PC-9 (cell line): ENCODE results near the gene ITPRIP. TPM values are rescaled to one million over a fixed set of nuclear protein-coding genes. Genes with fewer than 3 reads are reported as not detected.

Experiments
- BruUV-seq: library from RNA; stranded (reverse); fragments of 400-500 nt; replicated peaks from 2 replicates; lab custom pipeline; 2021; lab: Mats Ljungman, UMichigan
- CTCF ChIA-PET: fragments of 300-600 bp; sonication (Branson Sonifier 250); formaldehyde crosslinking; loops from one replicate; lab custom pipeline; 2022; ENCODE audit warnings: antibody characterized with exemption; lab: Charles Lee
- POLR2A ChIA-PET: fragments of 300-600 bp; sonication (Branson Sonifier 250); formaldehyde crosslinking; loops from one replicate; lab custom pipeline; 2022; ENCODE audit warnings: antibody characterized with exemption; ENCODE audit not compliant: unreplicated experiment; lab: Charles Lee
- DNase-seq, 2 experiments: peaks; one replicate each; pipeline versions ENCODE4 v3.0.0 to v3.0.0-alpha.2; 2015 to 2022; ENCODE audit warnings: mixed read lengths in 1 of 2
- H2AFZ ChIP-seq: fragments of 200-600 bp; sonication (generic); 2 replicates; pipeline ENCODE4 v1.8.1; 2017; ENCODE audit warnings: antibody characterized with exemption
- H3F3A ChIP-seq: fragments of 200-600 bp; sonication (generic); 2 replicates; pipeline ENCODE4 v1.8.1; 2017; ENCODE audit warnings: antibody characterized with exemption, mild to moderate bottlenecking, low read depth; ENCODE audit not compliant: insufficient read depth
- H3K27ac ChIP-seq: fragments of 200-600 bp; sonication (generic); 2 replicates; pipeline ENCODE4 v1.6.1; 2016; ENCODE audit warnings: mixed run types
- H3K27me3 ChIP-seq: fragments of 200-600 bp; sonication (generic); 2 replicates; pipeline ENCODE4 v1.6.1; 2016; ENCODE audit warnings: low read depth, mixed run types; ENCODE audit not compliant: insufficient read depth
- H3K36me3 ChIP-seq: fragments of 200-600 bp; sonication (generic); 2 replicates; pipeline ENCODE4 v1.6.1; 2016; ENCODE audit warnings: low read depth, mixed run types
- H3K4me1 ChIP-seq: fragments of 200-600 bp; sonication (generic); replicated peaks from 2 replicates; pipeline ENCODE4 v1.6.1; 2016; ENCODE audit warnings: mixed run types; ENCODE audit not compliant: insufficient read depth
- H3K4me2 ChIP-seq: fragments of 200-600 bp; sonication (generic); 2 replicates; pipeline ENCODE4 v1.6.1; 2017; ENCODE audit warnings: mixed run types
- H3K4me3 ChIP-seq: fragments of 200-600 bp; sonication (generic); 2 replicates; pipeline ENCODE4 v1.6.1; 2016; ENCODE audit warnings: mixed run types
- H3K79me2 ChIP-seq: fragments of 200-600 bp; sonication (generic); 2 replicates; pipeline ENCODE4 v1.6.1; 2017; ENCODE audit warnings: low read depth, mixed run types
- H3K9me2 ChIP-seq: fragments of 200-600 bp; sonication (generic); 2 replicates; pipeline ENCODE4 v1.8.1; 2017; ENCODE audit warnings: mild to moderate bottlenecking; ENCODE audit not compliant: insufficient read depth
- H3K9me3 ChIP-seq: fragments of 200-600 bp; sonication (generic); 2 replicates; pipeline ENCODE4 v1.8.1; 2016; ENCODE audit warnings: low read depth; ENCODE audit not compliant: insufficient read depth
- H4K20me1 ChIP-seq: fragments of 200-600 bp; sonication (generic); 2 replicates; pipeline ENCODE4 v1.8.1; 2017; ENCODE audit not compliant: insufficient read depth
- CTCF ChIP-seq: fragments of 200-600 bp; sonication (generic); conservative IDR thresholded peaks from 2 replicates; pipeline ENCODE4 v1.6.1; 2017; ENCODE audit warnings: mixed run types, antibody characterized with exemption, mild to moderate bottlenecking, moderate library complexity
- EZH2 ChIP-seq: fragments of 200-600 bp; sonication (generic); IDR thresholded peaks from 2 replicates; pipeline ENCODE4 v1.8.0; 2017; ENCODE audit warnings: antibody characterized with exemption, low read depth
- intact Hi-C: fragments of 100-400 bp; cut with micrococcal nuclease; formaldehyde crosslinking; loops from one replicate; pipeline ENCODE4 v1.10.0; 2022; ENCODE audit not compliant: unreplicated experiment
- total RNA-seq: library from RNA; stranded (reverse); gene quantifications from 2 replicates; pipeline ENCODE4 v1.2.3, GENCODE V29; 2021

ITPRIP gene
- total RNA-seq, 1 experiment from 2014 or later, result 6.7 TPM

DNA sequence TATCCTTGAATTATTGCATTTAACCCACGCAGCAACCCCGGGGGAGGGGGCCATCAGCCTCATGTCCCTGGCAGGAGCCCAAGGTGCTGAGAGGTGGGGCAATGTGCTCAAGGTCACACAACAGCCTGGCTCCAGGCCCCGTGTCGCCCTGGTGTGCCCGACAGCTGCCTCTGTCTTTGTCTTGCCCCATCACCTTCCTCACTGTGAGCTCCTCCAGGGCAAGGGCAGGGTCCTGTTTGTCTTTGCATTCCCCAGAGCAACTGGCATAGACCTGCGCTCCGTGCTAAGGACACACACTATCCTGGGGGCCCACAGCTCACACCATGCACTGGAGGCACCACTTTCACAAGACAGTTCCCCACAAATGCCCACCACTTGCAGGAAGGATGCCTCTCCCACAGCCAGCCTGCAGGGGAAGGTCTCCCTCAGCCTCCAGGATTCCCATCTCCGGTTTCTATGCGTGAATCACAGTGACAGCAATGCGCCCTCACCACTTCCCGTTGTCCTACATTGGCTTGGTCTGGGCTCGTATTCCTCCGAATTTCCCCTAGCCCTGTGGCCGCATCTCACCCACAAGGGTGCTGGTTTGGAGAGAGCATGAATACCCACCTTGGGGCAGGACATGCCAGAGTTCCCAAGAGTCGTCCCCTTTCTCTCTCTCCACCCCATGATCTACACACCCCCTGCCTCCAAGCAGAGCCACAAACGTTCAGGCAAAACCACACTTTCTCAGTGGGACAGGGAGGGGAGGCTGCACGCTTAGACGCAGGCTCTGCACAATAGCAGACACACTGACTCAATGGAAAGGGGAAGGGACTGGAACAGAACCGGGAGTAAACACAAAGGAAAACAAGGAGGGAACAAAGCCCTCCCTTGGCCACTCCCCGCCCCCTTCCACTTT lies 10.3 kb downstream of the ITPRIP start:
- H2AFZ ChIP-seq, result no peak overlapping the region
- TF ChIP-seq EZH2 (no peak), CTCF (no peak)
- H3K27me3 ChIP-seq, result no peaks in the 10 kb centered on the region
- BruUV-seq, result no TSS peak
- no peaks in the 10 kb centered on the region for H4K20me1 ChIP-seq
- H3K4me3 ChIP-seq, result no peak overlapping the region
- ChIA-PET POLR2A (interaction anchor here (0.5 to 0.6 kb wide), 2 partner anchors 48 to 1145 kb away, joined by 10 to 18 read pairs; no protein-coding TSS in a partner anchor), CTCF (no interaction called here)
- peak overlapping the region; percentile 65 for H3K4me2 ChIP-seq
- peak overlapping the region; percentile 95 for H3K27ac ChIP-seq
- no peaks in the 10 kb centered on the region for H3K36me3 ChIP-seq
- DNase-seq, result peak in 1 of 2 experiments; percentile 47
- peaks cover 50% of the 10 kb centered on the region for H3F3A ChIP-seq
- H3K9me3 ChIP-seq, result no peaks in the 10 kb centered on the region
- intact Hi-C loops, result loop anchor here (1.0 kb wide), 1 partner anchor 9 kb away; no protein-coding TSS in a partner anchor
- H3K79me2 ChIP-seq, result peaks cover 89% of the 10 kb centered on the region
- H3K9me2 ChIP-seq, result no peaks in the 10 kb centered on the region
- peaks cover 61% of the 10 kb centered on the region for H3K4me1 ChIP-seq

DNA sequence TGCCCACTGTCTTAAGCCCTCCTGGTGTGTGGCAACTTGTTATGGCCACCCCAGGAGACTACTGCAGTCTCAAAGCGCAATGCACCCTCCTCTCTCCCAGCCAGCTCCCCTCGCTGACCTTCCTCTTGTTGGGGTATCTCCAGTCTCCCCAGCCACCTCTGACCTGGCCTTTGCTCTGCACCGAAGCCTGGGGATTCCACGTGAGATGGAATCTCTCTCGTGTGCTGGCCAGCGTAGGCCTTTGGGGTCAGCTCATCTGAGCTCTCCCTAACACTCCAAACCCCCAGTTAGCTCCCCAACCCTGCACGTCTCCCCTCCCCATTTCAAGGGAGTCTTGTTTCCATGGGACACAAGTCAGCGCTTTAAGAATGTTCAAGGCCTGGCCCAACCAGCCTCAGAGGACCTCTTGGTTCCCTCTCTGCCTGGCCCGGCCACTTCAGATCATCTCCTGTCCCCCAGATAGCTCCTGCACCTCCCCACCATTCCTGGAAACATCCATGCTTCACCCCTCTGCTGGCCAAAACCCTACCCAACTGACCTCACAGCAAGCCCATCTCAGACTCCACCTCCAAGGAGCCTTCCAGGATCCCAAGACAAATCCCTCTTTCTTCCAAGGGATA lies 11.2 kb downstream of the ITPRIP start:
- Histone ChIP-seq H3K9me3 (no peaks in the 10 kb centered on the region), H3K27me3 (no peaks in the 10 kb centered on the region), H2AFZ (no peak overlapping the region), H3K9me2 (no peaks in the 10 kb centered on the region), H3K4me1 (peaks cover 52% of the 10 kb centered on the region), H3F3A (peaks cover 41% of the 10 kb centered on the region), H3K27ac (0 out of 2 replicates have a peak overlapping the region, but pooled peaks have one; percentile 95), H3K4me2 (peak overlapping the region; percentile 65), H3K36me3 (no peaks in the 10 kb centered on the region), H3K4me3 (no peak overlapping the region), H4K20me1 (no peaks in the 10 kb centered on the region), H3K79me2 (peaks cover 89% of the 10 kb centered on the region)
- no peak for DNase-seq
- TF ChIP-seq CTCF (no peak), EZH2 (no peak)
- BruUV-seq, result no TSS peak
- CTCF ChIA-PET, result interaction anchor here (1.3 kb wide), 1 partner anchor 21 kb away, joined by 3 read pairs; no protein-coding TSS in a partner anchor
- POLR2A ChIA-PET, result interaction anchor here (0.5 to 0.6 kb wide), 2 partner anchors 49 to 1144 kb away, joined by 10 to 18 read pairs; no protein-coding TSS in a partner anchor
- intact Hi-C loops, result no loop called here
